Activated CD4-positive, alpha-beta T cell treated with anti-CD3 and anti-CD28 coated beads, Interleukin-2, amount 50 U/mL, for 24 hours (primary cell): ENCODE measurements around the gene WDR70.
"Not testable (repeated sequence)": the region's sequence is repeated elsewhere in the genome, so short reads cannot be mapped to it uniquely, and the experiment has no call there.

Source experiments
- DNase-seq, 2 donors: peaks; one replicate each; pipeline ENCODE4 v3.0.0-alpha.2; 2020; ENCODE audit warnings: low read depth in 1 of 2, low spot score in 1 of 2

WDR70 gene

GRCh38 chr5:37628876-37629275, 249.8 kb downstream of the WDR70 start:
- DNase-seq = no peak

- DNase-seq = no peak
These were observed 252.8 kb downstream of the WDR70 start for GRCh38 chr5:37631939-37632338.

GRCh38 chr5:37637165-37637845, 258.2 kb downstream of the WDR70 start:
- no peak for DNase-seq

GRCh38 chr5:37638897-37639296, 259.8 kb downstream of the WDR70 start:
- no peak for DNase-seq

DNA sequence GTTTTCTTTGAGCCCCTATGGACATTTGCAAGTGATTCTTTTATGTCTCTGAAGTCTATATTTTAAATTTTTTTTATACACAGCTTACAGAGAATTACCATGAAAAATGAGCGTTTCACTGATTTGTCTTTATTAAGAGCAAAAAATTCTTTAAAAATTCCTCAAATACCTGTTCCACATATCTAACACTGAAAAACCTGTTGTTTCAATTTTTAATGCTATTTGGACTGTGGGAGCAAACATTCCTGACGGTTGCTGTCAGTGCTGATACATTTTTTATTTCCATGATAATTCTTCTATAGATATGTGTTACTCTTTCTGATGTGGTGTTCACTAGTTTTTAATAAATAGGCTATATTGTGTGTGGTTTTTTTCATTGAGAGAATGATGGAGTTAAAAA, 261.0 kb downstream of the WDR70 start:
- no peak for DNase-seq

GRCh38 chr5:37641933-37642332, 262.8 kb downstream of the WDR70 start:
- DNase-seq = no peak

DNA sequence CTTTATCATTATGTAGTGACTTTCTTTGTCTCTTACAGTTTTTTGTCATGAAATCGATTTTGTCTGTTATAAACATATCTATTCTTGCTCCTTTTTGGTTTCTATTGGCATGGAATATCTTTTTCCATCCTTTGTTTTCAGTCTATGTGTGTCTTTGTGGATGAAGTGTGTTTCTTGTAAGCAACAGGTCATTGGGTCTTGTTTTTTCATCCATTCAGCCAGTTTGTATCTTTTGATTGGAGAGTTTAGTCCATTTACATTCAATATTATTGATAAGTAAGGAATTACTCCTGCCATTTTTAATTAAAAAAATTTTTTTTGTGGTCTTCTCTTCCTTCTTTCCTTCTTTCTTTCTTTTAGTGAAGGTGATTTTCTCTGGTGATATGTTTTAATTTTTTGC, 266.6 kb downstream of the WDR70 start:
- no peak for DNase-seq

- DNase-seq = not testable (repeated sequence)
These were observed 275.4 kb downstream of the WDR70 start for GRCh38 chr5:37654566-37654965.

DNA sequence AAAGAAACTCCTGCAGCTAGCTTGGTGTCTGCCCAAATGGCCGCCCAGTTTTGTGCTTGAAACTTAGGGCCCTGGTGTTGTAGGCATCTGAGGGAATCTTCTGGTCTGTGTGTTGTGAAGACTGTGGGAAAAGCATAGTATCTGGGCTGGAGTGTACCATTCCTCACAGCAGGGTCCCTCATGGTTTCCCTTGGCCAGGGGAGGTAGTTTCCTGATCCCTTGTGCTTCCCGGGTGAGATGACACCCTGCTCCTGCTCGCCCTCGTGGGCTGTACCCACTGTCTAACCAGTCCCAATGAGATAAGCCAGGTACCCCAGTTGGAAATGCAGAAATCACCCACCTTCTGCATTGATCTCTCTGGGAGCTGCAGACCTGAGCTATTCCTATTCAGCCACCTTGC, 277.9 kb downstream of the WDR70 start:
- DNase-seq = no peak

DNA sequence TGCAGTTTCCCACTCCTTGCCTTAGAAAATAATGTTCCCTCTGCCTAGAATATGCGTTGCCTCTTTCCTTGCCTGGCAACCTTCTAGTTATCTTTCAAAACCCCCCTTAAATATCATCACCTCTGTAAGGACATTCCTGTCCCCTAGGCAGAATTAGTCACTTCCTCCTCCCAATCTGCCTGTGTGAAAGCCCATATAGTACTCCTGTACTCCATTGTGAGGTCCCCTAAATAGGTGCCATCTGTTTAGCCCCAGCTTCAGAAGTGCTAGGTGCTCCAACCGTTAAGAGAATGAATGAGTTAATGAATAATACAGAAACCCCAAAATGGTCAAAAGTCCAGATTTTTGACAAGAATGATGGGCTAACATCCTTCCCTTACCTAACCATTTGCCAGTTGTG, 279.3 kb downstream of the WDR70 start:
- DNase-seq = no peak

DNA sequence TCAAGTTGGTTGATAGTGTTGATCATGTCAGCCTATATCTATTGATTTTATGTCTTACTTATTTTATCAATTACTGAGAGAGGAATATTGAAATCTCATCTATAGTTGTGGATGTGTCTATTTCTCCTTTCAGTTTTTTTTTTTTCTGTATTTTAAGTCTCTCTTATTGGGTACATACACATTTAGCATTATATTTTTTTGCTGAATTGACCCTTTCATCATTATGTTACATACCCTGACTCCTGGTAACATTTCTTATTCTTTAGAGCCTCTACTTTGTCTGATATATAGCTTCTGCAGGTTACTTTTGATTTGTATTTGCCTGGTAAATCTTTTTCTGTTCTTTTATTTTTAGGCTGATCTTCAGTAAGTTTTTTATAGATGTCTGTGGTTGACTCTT, 281.2 kb downstream of the WDR70 start:
- DNase-seq = no peak

- DNase-seq = no peak
These were observed 282.3 kb downstream of the WDR70 start for GRCh38 chr5:37661227-37661920.

DNA sequence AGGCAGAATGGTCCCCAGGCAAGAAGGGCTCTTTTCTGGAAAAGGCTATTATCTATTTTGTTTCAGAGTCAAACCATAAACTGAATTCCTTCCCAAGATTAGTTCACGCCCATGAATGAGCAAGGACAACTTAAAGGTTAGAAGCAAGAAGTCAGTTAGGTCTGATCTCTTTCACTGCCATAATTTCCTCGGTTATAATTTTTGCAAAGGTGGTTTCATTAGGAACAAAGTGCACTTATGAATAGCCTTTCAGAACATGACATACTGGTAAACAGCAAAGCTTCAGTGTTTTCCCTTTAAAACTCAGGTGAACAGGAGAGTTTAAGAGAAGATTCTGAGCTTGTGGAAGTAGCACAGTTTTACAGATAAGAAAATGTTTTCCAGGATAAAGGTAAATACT, 282.8 kb downstream of the WDR70 start:
- no peak for DNase-seq

- DNase-seq = no peak
These were observed 283.2 kb downstream of the WDR70 start for GRCh38 chr5:37662362-37662761.

DNA sequence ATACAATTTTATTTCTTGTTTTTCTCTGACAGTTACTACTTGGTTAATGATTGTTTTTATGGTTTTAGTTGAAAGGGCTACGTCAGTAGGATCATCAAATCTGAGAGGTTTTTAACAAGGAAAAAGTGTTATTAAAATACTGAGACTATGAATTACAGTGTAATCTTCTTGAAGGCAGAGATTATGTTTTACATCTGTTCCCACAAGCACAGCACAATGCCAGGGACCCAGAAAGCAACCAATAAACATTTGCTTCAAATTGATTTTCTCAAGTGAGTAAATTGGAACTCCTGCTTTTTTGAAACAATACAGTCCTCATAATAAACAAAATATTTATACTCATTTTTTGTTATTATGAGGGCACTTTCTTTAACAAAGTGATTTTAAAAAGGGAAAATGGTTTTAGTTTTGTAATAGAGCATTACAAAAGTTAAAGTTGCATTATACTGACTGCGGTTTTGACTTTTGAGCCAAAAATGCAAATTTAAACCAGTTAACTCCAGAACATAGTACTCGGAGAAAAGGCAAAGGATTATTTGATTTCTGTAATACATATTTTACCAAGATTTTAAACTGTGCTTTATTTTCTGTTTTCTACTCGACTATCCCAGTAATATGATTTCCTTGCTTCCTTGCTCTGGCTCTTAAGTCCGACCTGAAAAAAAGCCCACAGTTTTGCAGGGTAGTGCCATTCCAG, 283.8 kb downstream of the WDR70 start:
- no peak for DNase-seq

DNA sequence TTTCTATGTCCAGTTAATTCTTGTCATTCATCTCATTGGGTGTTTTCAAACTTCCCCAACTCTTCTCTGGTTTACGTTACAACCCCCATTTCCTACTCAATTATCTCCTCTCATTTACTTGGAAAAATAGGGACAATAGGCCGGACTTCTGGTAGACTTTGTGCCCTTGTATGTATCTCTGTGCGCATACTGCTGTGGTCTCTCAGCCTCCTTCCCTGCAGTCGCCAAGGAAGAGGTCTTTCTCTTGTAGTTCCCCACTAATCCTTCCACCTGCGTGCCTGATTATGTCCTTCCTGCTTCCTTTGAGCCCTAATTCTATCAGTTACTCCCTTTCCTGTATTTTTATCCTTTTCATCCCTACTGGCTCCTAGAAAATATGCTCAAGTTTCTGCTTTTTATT, 284.4 kb downstream of the WDR70 start:
- DNase-seq = no peak

- no peak for DNase-seq
These were observed 285.4 kb downstream of the WDR70 start for GRCh38 chr5:37664551-37664950.

DNA sequence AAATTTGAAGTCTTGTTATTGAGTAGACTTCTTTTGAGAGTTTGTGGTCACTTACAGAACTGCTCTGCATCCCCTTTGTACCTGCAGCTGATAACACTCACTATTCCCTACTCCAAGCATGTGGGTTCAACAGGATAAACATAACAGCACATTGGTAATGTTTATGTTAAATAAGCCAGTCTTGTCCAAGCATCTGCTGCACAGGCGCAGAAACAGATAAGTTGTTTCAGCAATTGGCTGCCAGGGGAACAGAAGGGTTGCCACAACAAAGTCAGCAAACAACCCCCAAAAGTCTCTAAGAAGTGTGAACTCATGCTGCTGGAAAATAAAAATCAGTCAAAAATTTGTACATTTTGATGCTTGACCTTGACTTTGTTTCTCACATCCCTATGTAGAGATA, 286.2 kb downstream of the WDR70 start:
- no peak for DNase-seq

- no peak for DNase-seq
These were observed 286.8 kb downstream of the WDR70 start for GRCh38 chr5:37665889-37666288.

- no peak for DNase-seq
These were observed 288.3 kb downstream of the WDR70 start for GRCh38 chr5:37667430-37667829.

DNA sequence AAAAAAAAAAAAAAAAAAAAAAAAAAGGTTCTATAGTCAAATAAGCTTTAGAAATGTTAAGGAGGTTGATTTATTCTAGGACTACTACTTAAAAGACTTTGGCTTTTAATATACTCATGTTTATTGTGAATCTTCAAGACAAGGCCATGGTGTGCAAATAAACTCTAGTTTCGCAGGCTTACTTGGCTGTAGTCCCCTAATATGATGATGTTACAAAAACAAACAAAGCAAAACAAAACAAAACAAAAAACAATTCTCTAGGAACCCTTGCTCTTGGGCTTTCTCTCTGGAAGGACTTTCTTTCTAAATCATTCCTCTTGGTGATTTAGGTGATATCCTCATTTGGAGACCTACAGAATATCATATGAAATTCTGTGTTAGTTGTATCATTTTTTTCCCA, 288.7 kb downstream of the WDR70 start:
- DNase-seq = no peak

DNA sequence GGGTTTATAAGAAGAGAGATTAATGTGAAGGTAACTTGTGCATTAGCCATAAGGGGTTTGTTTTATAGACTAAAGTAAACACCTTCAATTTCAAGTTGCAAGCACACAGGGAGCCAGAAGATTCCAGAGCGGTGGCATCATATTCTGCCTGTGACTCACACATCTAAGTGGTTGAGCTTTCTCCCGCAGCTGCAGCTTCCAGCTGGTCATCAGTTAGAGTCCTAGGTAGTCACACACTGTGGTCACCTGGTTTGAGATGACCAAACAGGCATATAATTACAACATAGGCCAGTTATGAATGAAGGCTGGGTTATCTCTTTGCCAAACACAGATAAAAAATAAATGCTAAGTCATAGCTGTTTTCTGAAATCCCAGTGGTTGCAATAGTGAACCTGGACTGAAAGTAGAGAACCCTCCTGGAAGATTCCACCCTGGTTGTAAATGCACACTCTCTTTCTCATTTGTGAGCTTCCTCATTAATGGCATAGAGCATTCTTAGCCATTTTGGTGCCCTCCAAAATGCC, 289.5 kb downstream of the WDR70 start:
- no peak for DNase-seq
